DND-41 (cell line): Measurements from ENCODE around the gene PLEKHG3.

Experiments used
- CTCF ChIP-seq: IDR thresholded peaks from 2 replicates; pipeline ENCODE4 v1.5.1; 2012; ENCODE audit warnings: borderline replicate concordance, low read length, moderate library complexity, mild to moderate bottlenecking; ENCODE audit not compliant: poor library complexity, severe bottlenecking; ENCODE audit errors: extremely low read depth
- EZH2 ChIP-seq: IDR thresholded peaks from 3 replicates; pipeline ENCODE4 v1.6.1; 2012; ENCODE audit warnings: borderline replicate concordance, low read depth, mild to moderate bottlenecking, moderate library complexity, low read length, inconsistent platforms; ENCODE audit not compliant: severe bottlenecking

DNA sequence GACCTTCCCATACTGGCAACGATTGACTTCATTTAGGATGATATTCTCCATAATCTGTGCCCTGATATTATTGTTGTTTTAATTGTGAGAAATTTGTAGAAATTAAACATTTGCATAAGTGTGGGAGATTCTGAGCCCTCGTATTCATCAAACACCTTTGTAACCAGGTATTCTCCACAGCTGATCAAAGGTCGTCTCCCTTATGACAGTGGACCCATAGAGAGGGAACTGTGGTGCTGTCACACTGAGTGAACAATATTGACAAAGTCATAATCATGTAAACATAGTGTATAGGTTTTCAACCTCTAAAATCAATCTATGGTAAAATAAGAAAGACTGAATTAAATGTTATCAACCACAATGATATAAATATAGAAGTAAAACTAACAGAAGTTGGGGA, 14.9 kb upstream of the PLEKHG3 start:
- TF ChIP-seq CTCF: no peak
- no peak for TF ChIP-seq EZH2
